Type B pancreatic cell (in vitro differentiated cells): ENCODE results near the gene COL1A1. TPM values are rescaled to one million over a fixed set of nuclear protein-coding genes. Genes with fewer than 3 reads are reported as not detected.

ENCODE experiments used
- DNase-seq: peaks from one replicate; pipeline ENCODE4 v3.0.0; 2021; ENCODE audit warnings: mixed read lengths; ENCODE audit not compliant: unreplicated experiment; ENCODE audit errors: extremely low spot score
- H3K27ac Mint-ChIP-seq: 2 replicates; pipeline ENCODE4 v1.8.0; 2021; ENCODE audit warnings: mild to moderate bottlenecking, mixed read lengths
- H3K27me3 Mint-ChIP-seq: 2 replicates; pipeline ENCODE4 v1.8.0; 2021; ENCODE audit warnings: mixed read lengths
- H3K36me3 Mint-ChIP-seq: 2 replicates; pipeline ENCODE4 v1.8.0; 2021; ENCODE audit warnings: mixed read lengths
- H3K4me1 Mint-ChIP-seq: one replicate; pipeline ENCODE4 v1.8.0; 2021; ENCODE audit warnings: mixed read lengths; ENCODE audit not compliant: unreplicated experiment
- H3K4me3 Mint-ChIP-seq: 2 replicates; pipeline ENCODE4 v1.8.0; 2021; ENCODE audit warnings: mild to moderate bottlenecking, mixed read lengths
- H3K9me3 Mint-ChIP-seq: 2 replicates; pipeline ENCODE4 v1.8.0; 2021; ENCODE audit warnings: mixed read lengths
- total RNA-seq: library from RNA; stranded (reverse); gene quantifications from 2 replicates; pipeline ENCODE4 v1.2.1, GENCODE V29; 2021; ENCODE audit warnings: low replicate concordance
- TF ChIP-seq, protein P1 (sequence below): fragments of 200-600 bp; sonication (generic); conservative IDR thresholded peaks from 2 replicates; pipeline ENCODE4 v1.5.0; 2021; ENCODE audit warnings: antibody characterized with exemption, mild to moderate bottlenecking

COL1A1 gene
- total RNA-seq, 1 donor from 2014 or later, result 201 TPM

DNA sequence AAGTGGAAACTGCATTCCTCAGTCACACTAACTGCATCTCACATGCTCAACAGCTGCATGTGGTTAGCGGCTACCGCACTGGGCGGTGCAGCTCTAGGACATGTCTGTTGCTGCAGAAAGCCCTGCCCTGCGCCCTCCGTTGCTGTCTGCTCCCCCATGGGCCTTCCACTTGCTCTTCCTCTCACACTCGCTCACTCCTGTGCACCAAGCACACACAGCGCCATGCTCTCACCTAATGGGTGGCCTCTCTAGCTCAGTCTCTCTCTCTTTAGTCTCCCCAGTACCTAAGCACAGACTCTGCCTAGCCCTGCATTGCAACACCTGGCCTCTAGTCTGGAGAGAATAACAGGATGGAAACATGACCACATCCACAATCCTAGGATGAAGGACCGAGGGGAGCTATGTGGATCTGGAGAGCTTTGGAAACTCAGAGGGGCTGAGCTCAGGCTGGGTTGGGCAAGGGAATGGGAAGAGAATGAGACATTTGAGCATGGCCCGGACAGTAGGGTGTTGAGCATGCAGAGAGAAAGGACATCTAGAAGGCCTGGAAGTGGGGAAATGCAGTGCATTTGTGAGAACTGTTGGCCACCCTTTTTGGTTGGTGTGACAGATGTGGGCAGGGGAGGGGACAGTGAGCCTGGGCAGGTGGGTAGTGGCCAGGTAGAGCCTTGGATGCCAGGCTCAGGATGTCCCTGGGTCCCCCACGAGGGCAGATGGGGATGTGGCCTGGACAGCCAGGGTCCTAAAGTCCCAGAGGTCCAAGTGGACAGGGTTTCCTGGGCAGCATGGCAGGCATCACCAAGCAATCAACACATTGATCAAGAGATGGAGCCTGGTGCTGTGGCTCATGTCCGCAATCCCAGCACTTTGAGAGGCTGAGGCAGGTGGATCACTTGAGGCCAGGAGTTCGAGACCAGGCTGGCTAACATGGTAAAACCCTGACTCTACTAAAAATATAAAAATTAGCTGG lies 19.6 kb downstream of the COL1A1 start:
- Mint-ChIP-seq H3K36me3 (no peaks in the 10 kb centered on the region), H3K27me3 (peaks cover 14% of the 10 kb centered on the region), H3K9me3 (no peaks in the 10 kb centered on the region), H3K4me1 (peaks cover 41% of the 10 kb centered on the region), H3K27ac (no peak overlapping the region), H3K4me3 (no peak overlapping the region)
- TF ChIP-seq, protein P1, sequence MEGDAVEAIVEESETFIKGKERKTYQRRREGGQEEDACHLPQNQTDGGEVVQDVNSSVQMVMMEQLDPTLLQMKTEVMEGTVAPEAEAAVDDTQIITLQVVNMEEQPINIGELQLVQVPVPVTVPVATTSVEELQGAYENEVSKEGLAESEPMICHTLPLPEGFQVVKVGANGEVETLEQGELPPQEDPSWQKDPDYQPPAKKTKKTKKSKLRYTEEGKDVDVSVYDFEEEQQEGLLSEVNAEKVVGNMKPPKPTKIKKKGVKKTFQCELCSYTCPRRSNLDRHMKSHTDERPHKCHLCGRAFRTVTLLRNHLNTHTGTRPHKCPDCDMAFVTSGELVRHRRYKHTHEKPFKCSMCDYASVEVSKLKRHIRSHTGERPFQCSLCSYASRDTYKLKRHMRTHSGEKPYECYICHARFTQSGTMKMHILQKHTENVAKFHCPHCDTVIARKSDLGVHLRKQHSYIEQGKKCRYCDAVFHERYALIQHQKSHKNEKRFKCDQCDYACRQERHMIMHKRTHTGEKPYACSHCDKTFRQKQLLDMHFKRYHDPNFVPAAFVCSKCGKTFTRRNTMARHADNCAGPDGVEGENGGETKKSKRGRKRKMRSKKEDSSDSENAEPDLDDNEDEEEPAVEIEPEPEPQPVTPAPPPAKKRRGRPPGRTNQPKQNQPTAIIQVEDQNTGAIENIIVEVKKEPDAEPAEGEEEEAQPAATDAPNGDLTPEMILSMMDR, result no peak
- DNase-seq, result no peak

DNA sequence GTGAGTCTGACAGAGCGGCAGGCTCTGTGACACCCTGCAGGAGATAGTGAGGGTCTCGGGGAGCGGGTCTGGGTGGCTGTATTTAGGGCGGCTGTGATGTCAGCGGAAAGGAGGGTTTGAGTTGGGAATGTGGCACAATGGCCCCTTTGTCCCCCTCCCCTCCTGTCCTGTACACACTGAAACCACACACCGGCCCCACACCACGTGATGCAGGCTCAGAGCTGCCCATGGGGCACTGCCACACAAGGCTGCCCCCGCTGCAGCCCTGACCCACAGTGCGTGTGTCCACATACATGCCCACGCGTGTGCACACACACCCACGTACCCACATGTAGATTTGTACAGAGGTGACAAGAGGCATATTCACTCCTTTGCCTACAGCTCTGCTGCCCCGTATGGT lies 20.3 kb downstream of the COL1A1 start:
- Mint-ChIP-seq H3K27ac (no peak overlapping the region), H3K27me3 (peaks cover 14% of the 10 kb centered on the region)

DNA sequence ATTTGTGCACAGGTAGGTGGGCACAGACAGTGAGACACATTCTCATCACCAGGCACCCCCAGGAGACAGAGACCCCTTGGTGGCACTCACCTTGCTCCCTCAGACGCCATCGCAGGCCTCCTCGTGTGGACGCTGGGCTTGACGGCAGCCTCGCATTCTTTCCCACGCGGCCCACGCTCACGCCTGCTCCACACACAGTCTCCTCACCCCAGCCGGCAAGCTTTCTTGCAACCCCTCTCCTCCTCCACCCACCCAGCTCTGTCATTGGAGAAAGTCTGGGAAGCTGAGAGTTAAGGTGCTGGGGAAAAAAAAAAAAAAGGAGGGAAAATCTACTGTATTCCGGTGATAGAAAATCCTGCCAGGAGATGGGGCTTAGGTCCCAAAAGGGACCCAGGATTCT lies 20.8 kb downstream of the COL1A1 start:
- H3K4me3 Mint-ChIP-seq, result no peak overlapping the region
- DNase-seq, result no peak
- no peaks in the 10 kb centered on the region for H3K9me3 Mint-ChIP-seq
- H3K27ac Mint-ChIP-seq, result no peak overlapping the region
- TF ChIP-seq, protein P1, result no peak
- no peaks in the 10 kb centered on the region for H3K36me3 Mint-ChIP-seq
- peaks cover 14% of the 10 kb centered on the region for H3K27me3 Mint-ChIP-seq
- H3K4me1 Mint-ChIP-seq, result peaks cover 41% of the 10 kb centered on the region

More for the DNA sequence above, 20.3 kb downstream of the COL1A1 start:
- Mint-ChIP-seq H3K4me1 (peaks cover 41% of the 10 kb centered on the region), H3K36me3 (no peaks in the 10 kb centered on the region), H3K4me3 (no peak overlapping the region), H3K9me3 (no peaks in the 10 kb centered on the region)
- TF ChIP-seq, protein P1, result no peak
- no peak for DNase-seq

DNA sequence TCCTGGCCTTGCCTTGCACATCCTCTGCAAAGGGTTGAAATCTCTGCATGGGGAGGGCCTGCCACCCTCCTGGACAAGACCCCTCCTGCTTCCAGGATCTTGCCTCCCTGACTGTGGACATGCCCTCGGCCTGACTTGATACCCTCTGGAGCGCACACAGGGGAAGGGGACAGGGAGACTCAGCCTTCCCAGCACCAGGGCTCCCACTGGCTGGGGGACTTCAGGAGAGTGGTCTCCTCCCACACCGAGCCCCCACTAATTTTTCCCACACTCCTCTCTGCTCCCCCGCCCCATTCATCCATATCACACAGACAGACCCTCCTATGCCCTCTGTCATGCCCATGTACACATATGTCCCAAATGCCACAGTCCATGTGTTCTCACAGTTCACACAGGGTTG lies 21.3 kb downstream of the COL1A1 start:
- no peaks in the 10 kb centered on the region for H3K36me3 Mint-ChIP-seq
- no peak overlapping the region for H3K4me3 Mint-ChIP-seq
- peaks cover 41% of the 10 kb centered on the region for H3K4me1 Mint-ChIP-seq
- H3K27ac Mint-ChIP-seq, result no peak overlapping the region
- DNase-seq, result no peak
- TF ChIP-seq, protein P1, result no peak
- no peaks in the 10 kb centered on the region for H3K9me3 Mint-ChIP-seq
- H3K27me3 Mint-ChIP-seq, result peaks cover 14% of the 10 kb centered on the region

DNA sequence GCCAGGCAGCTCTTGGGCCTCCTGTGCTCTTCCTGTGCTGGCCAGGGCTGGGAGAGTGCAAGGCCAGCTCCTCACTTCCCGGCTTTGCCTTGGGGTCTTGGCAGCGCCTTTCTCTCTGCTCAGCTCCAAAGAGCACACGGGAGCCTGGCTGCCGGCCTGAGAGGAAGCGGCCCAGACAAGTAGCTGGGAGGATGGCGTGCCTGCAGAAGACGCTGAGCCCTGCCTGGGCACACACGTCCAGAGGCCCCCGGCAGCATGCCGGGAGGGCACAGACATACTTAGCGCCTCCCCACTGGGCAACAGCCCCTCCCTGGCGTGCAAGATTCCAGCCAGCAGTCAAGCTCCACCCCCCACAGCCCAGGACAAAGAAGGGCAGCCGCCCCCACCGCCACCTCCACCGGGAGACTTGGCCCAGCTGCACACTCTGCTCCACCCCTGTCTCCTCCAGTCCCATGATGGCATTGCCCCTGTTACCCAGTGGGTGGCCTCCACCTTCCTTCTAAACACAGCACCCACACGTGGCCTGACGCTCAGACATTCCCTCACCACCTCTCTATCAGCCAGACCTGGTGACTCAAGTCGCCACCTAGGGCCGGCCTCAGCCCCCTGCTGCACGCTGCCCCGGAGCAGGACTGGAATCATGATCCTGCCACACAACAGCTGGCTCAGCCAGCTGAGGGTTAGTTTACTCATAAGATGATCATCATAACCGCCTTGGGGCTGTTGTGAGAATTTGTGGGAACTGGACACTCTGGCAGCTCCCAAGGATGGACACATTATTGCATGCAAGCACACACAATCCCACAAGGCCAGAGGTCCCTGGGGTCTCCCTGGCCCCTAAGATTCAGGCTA lies 23.2 kb downstream of the COL1A1 start:
- TF ChIP-seq, protein P1, result peak; percentile 58
- Mint-ChIP-seq H3K36me3 (no peaks in the 10 kb centered on the region), H3K9me3 (no peaks in the 10 kb centered on the region), H3K4me1 (peaks cover 38% of the 10 kb centered on the region), H3K4me3 (peak overlapping the region; percentile 80), H3K27me3 (peaks cover 14% of the 10 kb centered on the region), H3K27ac (peak overlapping the region; percentile 80)
- DNase-seq, result no peak
